Activated CD4-positive, alpha-beta T cell treated with anti-CD3 and anti-CD28 coated beads, Interleukin-2, amount 50 U/mL, for 24 hours (primary cell): ENCODE results near the gene BAHCC1.

Experiments
- DNase-seq, 2 donors: peaks; one replicate each; pipeline ENCODE4 v3.0.0-alpha.2; 2020; ENCODE audit warnings: low read depth in 1 of 2, low spot score in 1 of 2

Gene BAHCC1

DNA sequence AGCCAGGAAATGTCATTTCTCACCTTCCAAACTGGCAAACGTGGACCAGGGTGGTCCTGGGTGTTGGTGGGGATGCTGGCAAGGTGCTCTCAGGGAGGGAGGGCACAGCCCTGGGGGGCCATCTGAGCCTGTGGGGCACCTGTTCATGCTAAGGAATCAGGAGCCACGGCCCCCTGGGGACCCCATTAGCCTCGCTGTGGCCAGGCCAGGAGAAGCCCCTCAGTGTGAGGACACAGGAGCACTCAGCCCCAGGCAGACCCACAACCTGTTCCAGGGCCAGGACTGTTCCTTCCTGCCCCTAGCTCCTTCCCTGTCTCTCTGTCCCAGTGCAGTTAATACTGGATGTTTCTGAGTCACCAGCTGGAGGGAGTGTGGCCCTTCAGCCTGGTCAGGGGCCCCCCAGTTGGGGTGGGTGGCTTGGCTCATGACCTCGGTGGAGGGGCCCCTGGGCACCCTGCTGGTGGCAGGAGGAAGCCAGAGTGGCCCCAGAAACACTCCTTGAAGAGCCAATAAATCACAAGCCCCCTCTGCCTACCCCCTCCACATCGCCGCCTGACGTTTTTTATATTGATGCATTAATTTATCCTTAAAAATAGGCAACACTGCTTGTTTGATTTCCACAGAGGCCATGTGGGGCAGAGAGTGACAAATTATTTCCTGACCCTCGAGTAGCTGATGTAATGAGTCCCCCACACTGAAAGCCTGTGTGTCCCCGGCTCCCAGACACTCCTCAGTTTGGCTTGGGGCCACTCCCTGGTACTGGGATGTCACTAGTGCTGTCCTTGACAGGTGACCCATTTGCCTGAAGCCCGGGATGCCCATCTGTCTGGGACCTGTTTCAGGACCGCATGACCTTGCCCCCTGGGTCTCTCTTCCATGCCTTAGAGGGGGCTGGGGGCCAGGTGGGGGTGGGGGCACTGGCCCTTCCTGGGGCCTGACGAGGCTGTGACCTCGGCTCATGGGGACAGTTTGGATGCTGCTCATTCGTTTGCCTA lies 95.0 kb downstream of the BAHCC1 start:
- no peak for DNase-seq

DNA sequence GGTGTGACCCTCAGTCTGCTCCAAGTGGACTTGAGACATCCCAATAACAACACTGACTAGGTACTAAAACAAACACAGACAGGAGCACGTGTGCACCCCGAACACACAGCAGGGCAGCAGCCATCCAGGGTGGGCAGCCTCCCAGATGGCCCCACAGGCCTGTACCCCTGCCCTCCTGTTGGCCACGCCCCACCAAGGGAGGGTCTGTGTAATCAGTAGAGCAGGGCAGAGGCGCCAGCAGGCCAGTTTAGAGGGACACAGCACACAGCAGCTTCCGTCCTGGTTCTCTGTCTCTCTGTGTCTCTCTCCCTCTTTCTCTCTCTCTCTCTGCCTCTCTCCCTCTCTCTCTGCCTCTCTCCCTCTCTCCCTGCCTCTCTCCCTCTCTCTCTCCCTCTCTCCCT lies 95.9 kb downstream of the BAHCC1 start:
- DNase-seq, result no peak

DNA sequence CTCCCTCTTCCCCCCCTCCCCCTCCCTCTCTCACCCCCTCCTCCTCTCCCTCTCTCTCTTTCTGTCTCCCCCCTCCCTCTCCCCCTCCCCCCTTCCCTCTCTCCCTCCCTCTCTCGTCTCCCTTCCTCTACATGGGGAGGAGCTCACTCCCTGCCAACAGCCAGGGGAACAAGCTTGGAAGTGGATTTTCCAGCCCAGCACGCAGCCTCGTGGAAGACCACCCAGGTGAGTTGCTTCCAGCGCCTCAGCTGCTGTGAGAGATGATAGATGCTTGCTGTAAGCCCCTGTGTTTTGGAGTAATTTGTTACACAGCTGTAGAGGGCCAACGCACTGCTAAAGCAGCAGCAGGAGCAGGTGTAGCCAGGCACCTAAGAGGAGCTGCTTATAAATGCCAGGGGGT lies 96.5 kb downstream of the BAHCC1 start:
- DNase-seq, result no peak

DNA sequence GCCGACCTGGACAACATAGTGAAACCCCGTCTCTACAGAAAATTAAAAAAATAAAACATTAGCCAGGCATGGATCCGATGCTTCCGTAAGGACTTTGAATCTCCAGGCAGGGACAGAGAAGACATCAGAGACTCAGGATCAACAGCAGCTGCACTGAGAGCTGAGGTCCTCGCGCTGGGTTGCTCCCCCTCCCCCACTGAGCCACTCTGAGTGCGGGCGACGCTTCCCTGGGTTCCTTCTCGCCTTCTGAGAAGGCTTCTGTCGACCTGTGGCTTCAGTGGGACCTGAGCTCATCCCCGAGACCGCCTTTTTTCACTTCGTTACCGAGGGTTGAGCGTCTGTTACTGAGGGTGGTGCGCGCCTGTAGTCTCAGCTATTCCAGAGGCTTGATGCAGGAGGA lies 96.9 kb downstream of the BAHCC1 start:
- no peak for DNase-seq

DNA sequence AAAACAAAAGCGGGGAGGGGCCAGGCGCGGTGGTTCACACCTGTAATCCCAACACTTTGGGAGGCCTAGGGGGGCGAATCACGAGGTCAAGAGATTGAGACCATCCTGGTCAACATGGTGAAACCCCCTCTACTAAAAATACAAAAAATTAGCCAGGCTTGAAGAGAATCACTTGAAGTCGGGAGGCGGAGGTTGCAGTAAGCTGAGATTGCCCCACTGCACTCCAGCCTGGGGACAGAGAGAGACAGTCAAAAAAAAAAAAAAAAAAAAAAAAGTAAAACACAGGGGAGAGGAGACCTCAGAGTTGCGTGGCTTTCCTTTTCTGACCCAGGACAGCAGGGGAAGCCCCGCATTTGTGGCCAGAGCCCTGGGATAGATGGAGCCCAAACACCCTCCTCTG lies 97.4 kb downstream of the BAHCC1 start:
- DNase-seq, result no peak

DNA sequence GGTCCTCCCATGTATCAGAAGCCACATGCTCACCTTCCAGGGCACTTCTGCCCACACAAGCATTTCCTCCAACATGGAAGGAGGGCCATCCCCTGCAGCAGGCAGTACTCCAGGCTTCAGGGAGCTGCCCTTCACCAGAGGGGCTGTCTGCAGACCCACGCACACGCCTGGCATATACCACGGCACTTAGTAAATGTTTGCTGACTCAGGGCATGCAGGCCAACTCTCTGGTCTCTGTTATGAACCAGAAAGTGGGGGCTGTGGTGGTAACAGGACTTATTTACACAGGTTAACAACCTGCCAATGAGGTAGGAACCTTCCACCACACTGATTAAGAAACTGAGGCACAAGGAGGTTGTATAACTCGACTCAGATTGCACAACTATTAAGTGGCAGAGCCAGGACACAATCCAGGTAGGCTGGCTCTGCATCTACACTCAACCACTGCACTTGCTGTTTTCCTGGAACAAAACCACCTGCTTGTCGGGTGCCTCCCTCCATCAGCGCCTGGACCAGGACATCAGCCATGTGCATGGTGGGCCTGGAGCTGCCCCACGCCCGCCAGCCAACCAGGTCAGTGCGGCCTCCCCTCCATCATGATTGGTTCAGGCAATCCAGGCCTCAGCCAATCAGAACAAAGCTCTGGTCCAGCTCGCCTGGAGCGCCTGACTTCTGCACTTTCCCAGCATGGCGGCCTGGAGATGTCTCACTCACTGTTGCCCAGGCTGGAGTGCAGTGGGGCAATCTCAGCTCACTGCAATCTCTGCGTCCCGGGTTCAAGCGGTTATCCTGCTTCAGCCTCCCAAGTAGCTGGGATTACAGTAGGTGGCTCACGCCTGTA lies 98.2 kb downstream of the BAHCC1 start:
- DNase-seq, result no peak

DNA sequence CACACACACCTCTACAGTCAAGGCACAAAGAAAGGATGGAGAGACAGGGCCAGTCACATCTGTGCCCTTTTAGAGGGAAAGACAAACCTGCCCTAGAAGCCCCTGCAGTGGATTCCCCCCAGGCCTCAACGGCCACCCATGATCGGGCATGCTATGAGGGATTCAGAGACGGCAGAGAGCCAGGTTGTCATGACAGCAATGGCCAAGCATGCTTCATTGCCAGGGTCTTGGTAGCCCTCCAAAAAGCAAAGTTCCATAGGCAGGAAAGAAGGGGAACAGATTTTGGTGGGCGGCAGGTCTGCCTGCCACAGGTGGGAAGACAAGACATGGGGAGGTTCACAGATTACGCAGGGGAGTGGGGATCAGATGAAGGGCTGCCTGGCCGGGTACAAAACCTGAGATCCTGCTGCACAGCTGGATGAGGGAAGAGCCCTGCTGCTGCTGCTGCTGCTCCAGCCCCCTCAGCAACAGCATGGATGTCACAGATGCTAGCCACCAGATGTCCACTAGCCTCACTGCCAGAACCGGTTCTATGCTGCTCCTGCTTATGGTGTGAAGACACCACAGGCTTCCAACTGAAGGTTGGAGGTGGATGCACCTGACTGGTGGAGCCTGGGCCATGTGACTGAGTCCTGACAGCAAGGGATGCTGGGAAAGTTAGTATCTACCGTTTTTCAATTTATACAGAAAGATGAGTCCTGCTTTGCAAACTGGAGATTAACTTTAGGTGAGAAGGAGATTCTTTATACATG lies 99.5 kb downstream of the BAHCC1 start:
- DNase-seq, result no peak

DNA sequence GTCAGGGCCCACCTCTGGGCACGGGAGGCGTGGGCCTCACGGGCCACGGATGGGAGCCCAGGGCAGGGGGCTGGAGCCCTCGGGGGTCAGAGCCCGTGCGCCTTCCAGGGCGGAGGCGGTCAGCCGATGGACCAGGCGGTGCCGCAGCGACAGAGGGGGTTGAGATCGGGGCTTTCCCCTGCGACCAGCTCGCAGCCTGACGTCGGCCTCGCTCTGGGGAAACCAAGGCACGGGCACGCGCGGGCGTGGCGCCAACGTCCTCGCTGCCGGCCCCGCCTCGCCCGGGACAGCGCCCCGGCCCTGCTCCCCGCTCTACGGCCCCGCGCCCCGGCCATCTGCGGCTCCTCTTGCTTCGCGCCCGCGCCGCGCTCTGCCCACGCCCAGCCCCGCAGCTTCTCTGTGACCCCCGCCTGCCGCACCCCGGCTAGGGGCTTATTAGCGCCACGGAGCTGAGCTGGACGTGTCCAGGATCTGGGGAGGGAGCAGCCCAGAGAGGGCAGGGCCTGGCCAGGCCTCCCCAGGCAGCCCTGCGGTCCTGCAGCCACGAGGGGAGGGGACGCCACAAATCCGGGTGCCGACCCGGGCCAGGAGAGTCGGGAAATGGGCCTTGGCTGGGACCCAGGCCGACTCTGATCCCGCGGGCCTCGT lies 103.8 kb downstream of the BAHCC1 start:
- DNase-seq, result no peak

DNA sequence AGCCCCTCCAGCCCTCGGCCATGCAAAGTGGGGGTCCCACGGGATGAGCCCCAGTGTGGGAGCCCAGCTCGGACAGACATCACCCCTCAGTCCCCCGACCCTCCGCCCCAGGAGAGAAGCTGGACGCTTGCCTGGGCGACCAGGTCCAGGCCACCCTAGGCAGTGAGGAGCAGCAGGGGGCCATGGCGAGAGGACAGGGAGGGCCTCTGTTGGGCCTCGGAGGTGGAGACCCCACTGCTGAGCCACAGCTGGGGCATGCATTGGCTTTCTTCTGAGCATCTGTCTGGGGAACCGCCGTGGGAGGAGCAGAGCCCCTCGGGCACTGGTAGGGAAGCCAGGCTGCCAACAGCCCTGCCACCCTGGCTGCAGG lies 104.3 kb downstream of the BAHCC1 start:
- DNase-seq, result no peak

DNA sequence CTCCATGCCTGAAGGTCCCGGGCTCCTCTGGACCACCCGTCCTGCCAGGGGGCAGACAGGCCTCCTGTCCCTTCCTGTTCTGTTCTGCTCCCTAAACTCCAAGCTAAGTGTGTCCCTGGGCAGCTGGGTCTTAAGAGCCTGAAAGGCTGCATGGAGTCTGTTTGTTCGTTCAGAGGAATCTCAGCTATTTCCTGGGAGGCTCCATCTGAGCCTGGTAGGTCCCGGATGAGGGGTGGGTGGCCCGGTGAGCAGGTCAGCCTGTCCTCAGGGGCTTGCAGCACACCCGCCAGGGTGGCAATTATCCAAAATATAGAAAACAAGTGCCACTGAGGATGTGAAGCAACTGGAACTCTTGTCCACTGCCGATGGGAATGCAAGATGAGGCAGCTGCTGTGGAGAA lies 104.8 kb downstream of the BAHCC1 start:
- no peak for DNase-seq

DNA sequence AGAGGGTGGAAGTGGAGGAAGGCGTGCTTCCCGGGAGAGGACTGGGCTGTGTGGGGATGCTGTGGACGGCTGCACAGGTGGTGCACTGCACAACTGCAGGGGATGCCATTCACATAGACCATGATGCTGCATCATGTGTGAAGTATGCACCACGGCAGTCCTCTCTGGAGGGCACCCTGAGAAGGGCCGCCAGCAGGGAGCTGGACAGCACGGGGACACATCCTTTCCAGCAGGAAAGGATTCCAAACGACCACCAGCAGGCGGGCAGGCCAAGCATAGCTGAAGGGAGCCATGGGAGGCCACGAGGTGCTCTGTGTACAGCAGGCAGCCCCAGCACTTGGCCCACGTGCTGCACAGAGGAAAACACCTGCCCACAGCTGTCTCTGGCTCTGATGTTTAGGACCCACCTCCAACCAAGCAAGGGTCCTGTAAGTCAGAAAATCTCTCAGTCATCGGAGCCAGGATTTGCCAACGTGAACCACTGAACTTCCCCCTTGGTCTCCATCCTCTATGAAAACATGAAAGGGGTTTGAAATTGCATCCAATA lies 107.3 kb downstream of the BAHCC1 start:
- DNase-seq, result no peak

DNA sequence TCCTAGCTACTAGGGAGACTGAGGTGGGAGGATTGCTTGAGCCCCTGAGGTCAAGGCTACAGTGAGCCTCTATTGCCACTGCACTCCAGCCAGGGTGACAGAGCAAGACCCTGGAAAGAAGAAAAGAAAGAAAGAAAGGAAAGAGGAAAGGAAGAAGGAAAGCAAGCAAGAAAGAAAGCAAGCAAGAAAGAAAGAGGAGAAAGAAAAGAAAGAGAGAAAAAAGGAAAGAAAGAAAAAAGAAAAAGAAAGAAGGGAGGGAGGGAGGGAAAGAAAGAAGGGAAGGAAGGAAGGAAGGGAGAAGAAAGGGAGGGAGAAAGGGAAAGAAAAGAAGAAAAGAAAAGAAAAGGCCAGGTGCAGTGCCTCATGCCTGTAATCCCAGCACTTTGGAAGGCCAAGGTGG lies 108.4 kb downstream of the BAHCC1 start:
- no peak for DNase-seq

DNA sequence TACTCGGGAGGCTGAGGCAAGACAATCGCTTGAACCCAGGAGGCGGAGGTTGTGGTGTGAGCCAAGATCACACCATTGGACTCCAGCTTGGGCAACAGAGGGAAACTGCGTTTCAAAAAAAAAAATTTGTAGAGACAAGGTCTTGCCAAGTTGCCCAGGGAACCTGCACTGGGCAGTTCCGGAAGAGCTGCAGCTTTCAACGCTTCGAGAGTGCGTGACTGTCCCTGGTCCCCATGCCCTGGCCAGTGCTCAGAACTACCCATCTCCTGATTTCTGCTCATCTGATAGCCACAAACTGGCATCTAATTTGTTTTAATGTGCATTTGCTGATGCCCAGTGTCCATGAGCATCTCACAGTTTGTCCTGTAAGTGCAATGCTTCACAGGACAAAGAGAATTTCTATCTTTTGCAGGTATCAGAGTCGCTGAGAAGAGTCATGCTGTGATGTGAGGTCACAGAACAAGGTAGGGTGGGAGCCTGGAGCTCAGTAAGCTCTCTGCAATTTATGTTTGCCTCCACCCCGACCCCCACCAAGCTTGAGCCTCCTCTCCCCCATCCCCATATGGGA lies 113.5 kb downstream of the BAHCC1 start:
- DNase-seq, result no peak

DNA sequence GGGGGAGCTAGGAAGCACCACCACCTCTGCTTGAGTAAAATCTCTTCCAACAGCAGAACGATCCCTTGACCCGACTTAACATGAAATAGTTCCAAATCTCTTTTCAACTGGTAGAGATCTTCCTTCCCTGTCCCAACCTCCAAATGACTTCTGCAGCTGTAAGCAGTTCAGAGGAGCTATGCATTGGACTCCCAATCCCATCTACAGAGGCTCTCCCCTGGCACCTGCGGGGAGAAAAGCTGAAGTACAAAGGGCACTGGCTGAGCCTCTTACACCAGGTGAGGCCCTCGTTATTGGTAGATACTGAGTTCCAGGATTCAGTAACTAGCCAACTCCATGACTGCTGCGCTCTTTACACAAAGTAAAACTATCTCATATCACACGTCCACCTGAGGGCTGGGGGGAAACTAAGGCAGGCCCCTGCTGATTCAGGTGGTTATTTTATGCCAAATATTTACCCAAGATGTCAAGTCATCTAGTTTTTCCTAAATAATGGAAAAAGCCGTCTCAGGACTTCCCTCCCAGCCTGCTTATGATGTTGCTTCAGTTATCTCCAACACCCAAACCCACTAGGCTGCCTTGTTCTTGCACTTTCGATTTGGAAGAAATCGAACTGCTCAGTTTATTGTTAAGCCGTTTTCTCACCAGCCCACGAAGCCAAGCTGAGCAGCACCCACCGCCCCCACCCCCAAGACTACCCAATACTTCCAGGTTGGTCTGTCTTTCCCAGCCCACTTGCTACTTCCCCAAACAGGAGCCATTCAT lies 114.1 kb downstream of the BAHCC1 start:
- no peak for DNase-seq

DNA sequence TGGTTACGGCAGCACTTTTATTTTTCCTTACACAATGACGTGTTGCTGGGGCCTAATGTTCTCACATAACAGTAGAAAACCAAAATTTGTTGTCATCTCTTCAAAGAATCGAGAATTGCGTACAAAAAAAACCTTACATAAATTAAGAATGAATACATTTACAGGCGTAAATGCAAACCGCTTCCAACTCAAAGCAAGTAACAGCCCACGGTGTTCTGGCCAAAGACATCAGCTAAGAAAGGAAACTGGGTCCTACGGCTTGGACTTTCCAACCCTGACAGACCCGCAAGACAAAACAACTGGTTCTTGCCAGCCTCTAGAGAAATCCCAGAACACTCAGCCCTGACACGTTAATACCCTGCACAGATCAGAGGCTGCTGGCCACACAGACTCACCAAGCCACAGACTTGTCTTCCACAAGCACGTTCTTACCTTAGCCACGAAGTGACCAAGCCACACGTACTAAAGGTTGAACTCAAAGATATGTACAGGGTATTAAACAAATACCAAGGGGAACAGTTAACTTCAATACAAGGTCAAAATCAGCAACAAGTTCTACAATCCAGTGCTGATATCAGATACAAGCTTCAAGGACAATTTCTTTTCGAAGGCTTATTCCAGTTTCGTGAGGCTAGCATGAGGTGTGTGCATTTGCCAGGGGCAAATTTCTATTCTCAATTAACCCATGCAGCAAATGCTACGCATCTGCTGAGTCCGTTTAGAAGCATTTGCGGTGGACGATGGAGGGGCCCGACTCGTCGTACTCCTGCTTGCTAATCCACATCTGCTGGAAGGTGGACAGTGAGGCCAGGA lies 114.9 kb downstream of the BAHCC1 start:
- no peak for DNase-seq

DNA sequence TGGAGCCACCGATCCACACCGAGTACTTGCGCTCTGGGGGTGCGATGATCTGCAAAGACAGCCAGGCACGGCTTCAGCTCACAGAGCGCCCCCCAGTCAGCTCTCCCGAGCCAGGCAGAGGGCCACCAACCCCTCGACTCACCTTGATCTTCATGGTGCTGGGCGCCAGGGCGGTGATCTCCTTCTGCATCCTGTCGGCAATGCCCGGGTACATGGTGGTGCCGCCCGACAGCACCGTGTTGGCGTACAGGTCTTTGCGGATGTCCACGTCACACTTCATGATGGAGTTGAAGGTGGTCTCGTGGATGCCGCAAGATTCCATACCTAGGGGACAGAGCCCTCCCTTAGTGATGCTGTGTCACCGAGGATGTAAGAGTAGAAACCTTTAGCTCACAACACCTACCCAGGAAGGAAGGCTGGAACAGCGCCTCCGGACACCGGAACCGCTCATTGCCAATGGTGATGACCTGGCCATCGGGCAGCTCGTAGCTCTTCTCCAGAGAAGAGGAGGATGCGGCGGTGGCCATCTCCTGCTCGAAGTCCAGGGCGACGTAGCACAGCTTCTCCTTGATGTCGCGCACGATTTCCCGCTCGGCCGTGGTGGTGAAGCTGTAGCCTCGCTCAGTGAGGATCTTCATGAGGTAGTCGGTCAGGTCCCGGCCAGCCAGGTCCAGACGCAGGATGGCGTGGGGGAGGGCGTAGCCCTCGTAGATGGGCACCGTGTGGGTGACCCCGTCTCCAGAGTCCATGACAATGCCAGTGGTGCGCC lies 115.7 kb downstream of the BAHCC1 start:
- DNase-seq, result no peak

DNA sequence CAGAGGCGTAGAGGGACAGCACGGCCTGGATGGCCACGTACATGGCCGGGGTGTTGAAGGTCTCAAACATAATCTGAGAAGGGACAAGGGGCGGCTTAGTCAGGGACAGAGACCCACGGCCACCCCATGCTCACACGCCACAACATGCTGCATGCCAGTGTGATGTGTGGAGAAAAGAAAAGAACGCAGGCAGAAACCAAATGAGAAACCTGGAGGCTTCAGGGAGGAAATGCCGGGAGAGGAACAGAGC lies 116.2 kb downstream of the BAHCC1 start:
- no peak for DNase-seq

DNA sequence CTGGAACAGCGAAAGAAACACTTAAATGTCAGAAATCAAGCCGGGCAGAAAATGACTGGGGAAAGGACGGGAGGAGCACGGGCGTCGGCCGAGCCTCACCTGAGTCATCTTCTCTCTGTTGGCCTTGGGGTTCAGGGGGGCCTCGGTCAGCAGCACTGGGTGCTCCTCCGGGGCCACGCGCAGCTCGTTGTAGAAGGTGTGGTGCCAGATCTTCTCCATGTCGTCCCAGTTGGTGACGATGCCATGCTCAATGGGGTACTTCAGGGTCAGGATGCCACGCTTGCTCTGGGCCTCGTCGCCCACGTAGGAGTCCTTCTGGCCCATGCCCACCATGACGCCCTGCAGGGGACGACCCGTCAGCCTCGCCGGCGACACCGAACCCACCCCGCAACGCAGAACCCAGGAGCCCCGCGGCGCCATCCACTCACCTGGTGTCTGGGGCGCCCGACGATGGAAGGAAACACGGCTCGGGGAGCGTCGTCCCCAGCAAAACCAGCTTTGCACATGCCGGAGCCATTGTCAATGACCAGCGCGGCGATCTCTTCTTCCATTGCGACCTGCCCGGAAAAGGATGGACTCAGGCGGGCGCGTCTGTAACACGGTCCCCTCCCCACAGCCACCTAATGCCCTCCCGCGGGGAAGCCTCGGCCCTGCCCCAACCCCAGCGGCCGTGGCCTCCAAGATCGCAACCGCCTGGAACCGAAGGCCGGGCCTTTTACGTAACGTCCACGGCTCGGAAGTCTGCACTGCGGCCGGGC lies 116.7 kb downstream of the BAHCC1 start:
- no peak for DNase-seq
